Activated B cell treated with CpG ODN at 0.5 μM for 24 hours (primary cell): ENCODE data around the gene FAM168B. TPM values are rescaled to one million over a fixed set of nuclear protein-coding genes. Genes with fewer than 3 reads are reported as not detected.

ENCODE experiments used
- ATAC-seq: fragments of 200-7000 bp; cut with Tn5 transposase; one replicate; pipeline ENCODE4 v1.10.0; 2021; ENCODE audit warnings: low read depth, mild to moderate bottlenecking, moderate library complexity
- CTCF ChIA-PET: fragments of 350-600 bp; sonication (Branson Sonifier 250); formaldehyde crosslinking; loops from one replicate; lab custom pipeline; 2021; ENCODE audit warnings: antibody characterized with exemption; lab: Charles Lee
- POLR2A ChIA-PET: fragments of 350-600 bp; sonication (Branson Sonifier 250); formaldehyde crosslinking; loops from one replicate; lab custom pipeline; 2021; ENCODE audit warnings: antibody characterized with exemption; lab: Charles Lee
- DNase-seq: peaks from one replicate; pipeline ENCODE4 v3.0.0; 2022
- H3K27ac Mint-ChIP-seq: one replicate; pipeline ENCODE4 v1.8.0; 2020; ENCODE audit warnings: mixed read lengths
- H3K27me3 Mint-ChIP-seq: one replicate; pipeline ENCODE4 v1.8.0; 2021; ENCODE audit warnings: mixed read lengths
- H3K36me3 Mint-ChIP-seq: one replicate; pipeline ENCODE4 v1.8.0; 2021; ENCODE audit warnings: low read depth, mixed read lengths
- H3K4me1 Mint-ChIP-seq: one replicate; pipeline ENCODE4 v1.8.0; 2021; ENCODE audit warnings: mixed read lengths
- H3K4me3 Mint-ChIP-seq: one replicate; pipeline ENCODE4 v1.8.0; 2020; ENCODE audit warnings: mild to moderate bottlenecking, mixed read lengths
- H3K9me3 Mint-ChIP-seq: one replicate; pipeline ENCODE4 v1.8.0; 2020; ENCODE audit warnings: mixed read lengths
- CTCF ChIP-seq: fragments of 200-600 bp; IDR thresholded peaks from one replicate; pipeline ENCODE4 v1.8.0; 2022; ENCODE audit warnings: antibody characterized with exemption, mild to moderate bottlenecking
- intact Hi-C: fragments of 100-400 bp; cut with micrococcal nuclease; formaldehyde crosslinking; loops from one replicate; pipeline ENCODE4 v1.15.1; 2024
- total RNA-seq: library from RNA; stranded (reverse); gene quantifications from 2 replicates; pipeline ENCODE4 v1.2.3, GENCODE V29; 2022

FAM168B gene
- total RNA-seq, 1 donor from 2014 or later = 62.5 TPM

- CTCF ChIA-PET = no interaction called here
- no peak overlapping the region for H3K4me3 Mint-ChIP-seq
These were observed 29.6 kb downstream of the FAM168B start for GRCh38 chr2:131063501-131064283.

GRCh38 chr2:131058920-131059319 is 34.3 kb downstream of the FAM168B start:
- ATAC-seq = no peak
- H3K27me3 Mint-ChIP-seq = no peaks in the 10 kb centered on the region
- H3K36me3 Mint-ChIP-seq = peaks cover 76% of the 10 kb centered on the region
- H3K4me3 Mint-ChIP-seq = no peak overlapping the region
- ChIA-PET CTCF (no interaction called here), POLR2A (no interaction called here)
- no peaks in the 10 kb centered on the region for H3K9me3 Mint-ChIP-seq
- intact Hi-C loops = no loop called here
- TF ChIP-seq CTCF = no peak
- H3K27ac Mint-ChIP-seq = no peak overlapping the region
- no peaks in the 10 kb centered on the region for H3K4me1 Mint-ChIP-seq
- DNase-seq = no peak

More at GRCh38 chr2:131063501-131064283, 29.6 kb downstream of the FAM168B start:
- ATAC-seq = no peak
- POLR2A ChIA-PET = no interaction called here
- intact Hi-C loops = no loop called here
- Mint-ChIP-seq H3K36me3 (peaks cover 69% of the 10 kb centered on the region), H3K27me3 (no peaks in the 10 kb centered on the region), H3K4me1 (peaks cover 3% of the 10 kb centered on the region), H3K27ac (no peak overlapping the region), H3K9me3 (no peaks in the 10 kb centered on the region)
- no peak for DNase-seq
- TF ChIP-seq CTCF = no peak

GRCh38 chr2:131058214-131058843 is 34.9 kb downstream of the FAM168B start:
- ATAC-seq (no peak), DNase-seq (no peak)
- TF ChIP-seq CTCF = no peak
- Mint-ChIP-seq H3K27me3 (no peaks in the 10 kb centered on the region), H3K4me1 (no peaks in the 10 kb centered on the region), H3K36me3 (peaks cover 78% of the 10 kb centered on the region), H3K9me3 (no peaks in the 10 kb centered on the region), H3K4me3 (no peak overlapping the region), H3K27ac (no peak overlapping the region)
- ChIA-PET CTCF (no interaction called here), POLR2A (no interaction called here)
- intact Hi-C loops = no loop called here

- H3K27ac Mint-ChIP-seq = no peak overlapping the region
- CTCF ChIA-PET = no interaction called here
These were observed 36.4 kb downstream of the FAM168B start for GRCh38 chr2:131056932-131057287.

More at GRCh38 chr2:131056932-131057287, 36.4 kb downstream of the FAM168B start:
- Mint-ChIP-seq H3K4me1 (no peaks in the 10 kb centered on the region), H3K27me3 (no peaks in the 10 kb centered on the region), H3K4me3 (no peak overlapping the region), H3K9me3 (no peaks in the 10 kb centered on the region), H3K36me3 (peaks cover 84% of the 10 kb centered on the region)
- intact Hi-C loops = no loop called here
- no peak for ATAC-seq
- TF ChIP-seq CTCF = no peak
- no peak for DNase-seq
- POLR2A ChIA-PET = no interaction called here
